Activated naive CD4-positive, alpha-beta T cell treated with anti-CD3 and anti-CD28 coated beads for 36 hours (primary cell): ENCODE data around the gene RANBP3. TPM values are rescaled to one million over a fixed set of nuclear protein-coding genes. Genes with fewer than 3 reads are reported as not detected.
A peak's percentile ranks its signal among the peaks of the same experiment; 100 is the strongest.

Experiments
- CTCF ChIA-PET: fragments of 350-600 bp; sonication (Branson Sonifier 250); formaldehyde crosslinking; loops from one replicate; lab custom pipeline; 2021; ENCODE audit warnings: antibody characterized with exemption; lab: Charles Lee
- DNase-seq: peaks from one replicate; pipeline ENCODE4 v3.0.0-alpha.2; 2020
- H3K27ac Mint-ChIP-seq: one replicate; pipeline ENCODE4 v1.8.0; 2021; ENCODE audit warnings: mild to moderate bottlenecking, mixed read lengths
- H3K27me3 Mint-ChIP-seq: one replicate; pipeline ENCODE4 v1.8.0; 2021; ENCODE audit warnings: low read depth, mixed read lengths
- H3K36me3 Mint-ChIP-seq: one replicate; pipeline ENCODE4 v1.8.0; 2021; ENCODE audit warnings: low read depth, mixed read lengths
- H3K4me1 Mint-ChIP-seq: one replicate; pipeline ENCODE4 v1.8.0; 2021; ENCODE audit warnings: low read depth, mixed read lengths
- H3K4me3 Mint-ChIP-seq: one replicate; pipeline ENCODE4 v1.8.0; 2021; ENCODE audit warnings: mild to moderate bottlenecking, moderate library complexity, mixed read lengths
- H3K9me3 Mint-ChIP-seq: one replicate; pipeline ENCODE4 v1.8.0; 2021; ENCODE audit warnings: mixed read lengths
- intact Hi-C: fragments of 100-400 bp; cut with micrococcal nuclease; formaldehyde crosslinking; loops from one replicate; pipeline ENCODE4 v1.15.1; 2023
- total RNA-seq, 2 experiments: library from RNA; stranded (reverse); gene quantifications; one replicate each; pipeline ENCODE4 v1.2.3, GENCODE V29; 2021

Gene RANBP3
- total RNA-seq, 2 experiments from 2014 or later: 77.9 to 80.5 TPM

DNA sequence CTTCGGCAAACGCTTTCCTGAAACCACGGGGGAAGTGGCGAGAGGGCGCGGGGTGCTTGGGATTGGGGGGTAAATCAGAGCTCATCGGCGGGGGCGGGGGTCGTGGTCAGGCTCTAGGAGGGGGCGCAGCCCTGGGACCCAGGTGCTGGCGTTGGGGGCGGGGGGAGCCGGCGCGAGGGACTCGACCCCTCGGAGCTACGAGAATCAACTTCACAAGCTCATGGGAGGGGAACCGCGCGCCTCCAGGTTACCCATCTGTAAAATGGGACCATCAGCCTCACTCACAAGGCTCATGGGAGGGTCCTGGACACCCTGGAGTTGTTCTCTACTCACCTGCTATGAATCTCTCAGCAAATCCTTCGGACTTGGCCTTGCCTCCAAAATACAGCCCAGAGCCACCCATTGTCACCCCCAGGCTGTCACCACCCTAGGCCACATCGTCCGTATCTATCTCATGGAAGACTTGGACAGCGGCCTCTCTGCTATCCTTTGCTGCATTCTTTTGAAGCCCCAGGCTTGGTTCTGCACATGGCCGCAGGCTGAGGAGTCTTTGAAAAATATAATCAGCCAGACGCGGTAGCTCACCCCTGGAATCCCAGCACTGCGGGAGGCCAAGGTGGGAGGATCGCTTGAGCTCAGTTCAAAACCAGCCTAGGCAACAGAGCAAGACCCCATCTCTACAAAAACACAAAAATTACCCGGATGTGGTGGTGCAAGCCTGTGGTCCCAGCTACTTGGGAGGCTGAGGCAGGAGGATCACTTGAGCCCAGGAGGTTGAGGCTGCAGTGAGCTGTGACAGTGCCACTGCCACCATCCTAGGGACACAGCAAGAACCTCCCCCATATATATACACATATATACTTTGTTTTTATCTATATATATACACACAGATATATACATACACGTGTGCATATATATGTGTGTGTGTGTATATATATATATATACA lies 939 bp upstream of the RANBP3 start:
- Mint-ChIP-seq H3K4me1 (peaks cover 55% of the 10 kb centered on the region), H3K36me3 (peaks cover 22% of the 10 kb centered on the region), H3K27me3 (no peaks in the 10 kb centered on the region), H3K4me3 (peak overlapping the region; percentile 98), H3K27ac (peak overlapping the region; percentile 89), H3K9me3 (no peaks in the 10 kb centered on the region)
- CTCF ChIA-PET: interaction anchor here (0.6 to 4.5 kb wide), 7 partner anchors 9 to 101 kb away, joined by 3 to 23 read pairs (median 5); partner anchors contain the start of gene NDUFA11
- peak; percentile 27 for DNase-seq
- intact Hi-C loops: loop anchor here (1.0 to 10.0 kb wide), 7 partner anchors 11 to 383 kb away; partner anchors contain the start of genes CLPP, DUS3L, RFX2 and SAFB

GRCh38 chr19:5977222-5977784 lies 637 bp downstream of the RANBP3 start:
- Mint-ChIP-seq H3K27me3 (no peaks in the 10 kb centered on the region), H3K4me3 (peak overlapping the region; percentile 98), H3K27ac (peak overlapping the region; percentile 95), H3K36me3 (peaks cover 25% of the 10 kb centered on the region), H3K4me1 (peaks cover 61% of the 10 kb centered on the region), H3K9me3 (no peaks in the 10 kb centered on the region)
- CTCF ChIA-PET: interaction anchor here (1.1 to 3.4 kb wide), 4 partner anchors 9 to 45 kb away, joined by 3 to 14 read pairs (median 10); no protein-coding TSS in a partner anchor
- intact Hi-C loops: loop anchor here (5.0 to 10.0 kb wide), 3 partner anchors 185 to 385 kb away; partner anchors contain the start of genes CLPP, DUS3L, SAFB and SAFB2
- DNase-seq: no peak

GRCh38 chr19:5976768-5977167 lies 1.2 kb downstream of the RANBP3 start:
- no peaks in the 10 kb centered on the region for H3K9me3 Mint-ChIP-seq
- H3K4me3 Mint-ChIP-seq: peak overlapping the region; percentile 98
- no peaks in the 10 kb centered on the region for H3K27me3 Mint-ChIP-seq
- H3K4me1 Mint-ChIP-seq: peaks cover 63% of the 10 kb centered on the region
- H3K36me3 Mint-ChIP-seq: peaks cover 28% of the 10 kb centered on the region
- no peak for DNase-seq
- H3K27ac Mint-ChIP-seq: peak overlapping the region; percentile 95
- CTCF ChIA-PET: interaction anchor here (1.1 to 3.4 kb wide), 3 partner anchors 9 to 11 kb away, joined by 3 to 12 read pairs (median 7); no protein-coding TSS in a partner anchor
- intact Hi-C loops: loop anchor here (5.0 to 10.0 kb wide), 3 partner anchors 184 to 386 kb away; partner anchors contain the start of genes CLPP, DUS3L, SAFB and SAFB2

GRCh38 chr19:5975388-5975728 lies 2.6 kb downstream of the RANBP3 start:
- Mint-ChIP-seq H3K4me3 (peak overlapping the region; percentile 98), H3K4me1 (peaks cover 73% of the 10 kb centered on the region), H3K27me3 (no peaks in the 10 kb centered on the region), H3K36me3 (peaks cover 28% of the 10 kb centered on the region), H3K27ac (peak overlapping the region; percentile 95), H3K9me3 (no peaks in the 10 kb centered on the region)
- intact Hi-C loops: loop anchor here (1.0 to 10.0 kb wide), 4 partner anchors 25 to 387 kb away; partner anchors contain the start of genes CLPP, DUS3L, SAFB and SAFB2
- CTCF ChIA-PET: interaction anchor here (0.8 to 1.5 kb wide), 6 partner anchors 9 to 171 kb away, joined by 3 to 6 read pairs (median 4); no protein-coding TSS in a partner anchor
- no peak for DNase-seq

- DNase-seq: peak; percentile 90
- H3K4me3 Mint-ChIP-seq: peak overlapping the region; percentile 5
- no peaks in the 10 kb centered on the region for H3K9me3 Mint-ChIP-seq
- CTCF ChIA-PET: interaction anchor here (0.8 to 1.5 kb wide), 6 partner anchors 9 to 171 kb away, joined by 3 to 6 read pairs (median 4); no protein-coding TSS in a partner anchor
- no peaks in the 10 kb centered on the region for H3K27me3 Mint-ChIP-seq
- peaks cover 73% of the 10 kb centered on the region for H3K4me1 Mint-ChIP-seq
- peak overlapping the region; percentile 95 for H3K27ac Mint-ChIP-seq
- intact Hi-C loops: loop anchor here (1.0 to 10.0 kb wide), 4 partner anchors 25 to 387 kb away; partner anchors contain the start of genes CLPP, DUS3L, SAFB and SAFB2
- peaks cover 28% of the 10 kb centered on the region for H3K36me3 Mint-ChIP-seq
These were observed 3.1 kb downstream of the RANBP3 start for GRCh38 chr19:5974721-5975387.

- DNase-seq: no peak
- intact Hi-C loops: loop anchor here (10.0 kb wide), 1 partner anchor 349 kb away; the partner anchor contains the start of genes SAFB and SAFB2
- CTCF ChIA-PET: interaction anchor here (1.3 to 1.5 kb wide), 2 partner anchors 10 to 13 kb away, joined by 4 to 6 read pairs; no protein-coding TSS in a partner anchor
- Mint-ChIP-seq H3K27ac (peak overlapping the region; percentile 95), H3K4me3 (peak overlapping the region; percentile 5), H3K4me1 (peaks cover 73% of the 10 kb centered on the region), H3K9me3 (no peaks in the 10 kb centered on the region), H3K27me3 (no peaks in the 10 kb centered on the region), H3K36me3 (peaks cover 28% of the 10 kb centered on the region)
These were observed 3.9 kb downstream of the RANBP3 start for GRCh38 chr19:5973867-5974635.

DNA sequence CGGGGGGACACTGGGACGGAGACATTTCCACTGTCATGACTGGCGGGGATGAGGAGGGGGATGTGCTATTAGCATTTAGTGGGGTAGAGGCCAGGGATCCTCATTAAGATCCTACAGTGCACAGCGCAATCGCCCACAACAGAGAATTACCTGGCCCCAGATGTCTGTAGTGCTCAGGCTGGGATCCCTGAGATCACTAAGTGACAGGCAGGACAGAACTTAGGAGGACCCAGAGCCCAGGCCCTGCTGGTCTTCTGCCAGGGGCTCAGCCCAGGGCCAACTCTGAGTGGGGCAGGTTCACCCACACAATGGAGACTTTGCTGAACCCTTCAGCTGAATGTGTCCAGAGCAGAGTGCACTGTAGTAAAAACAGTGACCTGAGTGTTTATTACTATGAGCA lies 4.6 kb downstream of the RANBP3 start:
- peak overlapping the region; percentile 53 for H3K27ac Mint-ChIP-seq
- no peaks in the 10 kb centered on the region for H3K9me3 Mint-ChIP-seq
- CTCF ChIA-PET: no interaction called here
- peaks cover 28% of the 10 kb centered on the region for H3K36me3 Mint-ChIP-seq
- DNase-seq: no peak
- intact Hi-C loops: loop anchor here (10.0 kb wide), 1 partner anchor 349 kb away; the partner anchor contains the start of genes SAFB and SAFB2
- no peaks in the 10 kb centered on the region for H3K27me3 Mint-ChIP-seq
- H3K4me3 Mint-ChIP-seq: no peak overlapping the region
- peaks cover 75% of the 10 kb centered on the region for H3K4me1 Mint-ChIP-seq

DNA sequence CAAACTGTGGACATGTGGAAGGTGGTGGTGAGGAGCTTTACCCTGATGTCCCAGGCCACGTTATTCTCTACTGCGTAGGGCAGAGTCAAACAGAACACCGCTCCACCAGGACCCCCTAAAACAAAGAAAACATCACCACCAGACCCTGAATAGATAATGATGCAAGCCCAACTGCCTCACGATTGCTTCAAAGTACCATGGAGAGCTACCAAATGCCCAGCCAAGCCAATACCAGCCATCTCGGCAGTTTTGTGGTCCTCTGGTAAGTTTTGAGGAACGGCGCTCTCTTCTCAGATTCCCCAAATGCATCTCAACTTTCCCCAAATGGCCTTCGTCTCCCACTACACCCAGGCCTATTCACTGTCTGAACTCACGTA lies 5.6 kb downstream of the RANBP3 start:
- no peak for DNase-seq
- H3K36me3 Mint-ChIP-seq: peaks cover 28% of the 10 kb centered on the region
- intact Hi-C loops: loop anchor here (10.0 kb wide), 1 partner anchor 348 kb away; the partner anchor contains the start of genes SAFB and SAFB2
- H3K27ac Mint-ChIP-seq: peak overlapping the region; percentile 12
- no peaks in the 10 kb centered on the region for H3K27me3 Mint-ChIP-seq
- H3K9me3 Mint-ChIP-seq: no peaks in the 10 kb centered on the region
- H3K4me3 Mint-ChIP-seq: no peak overlapping the region
- peaks cover 84% of the 10 kb centered on the region for H3K4me1 Mint-ChIP-seq
- CTCF ChIA-PET: interaction anchor here (0.7 to 1.9 kb wide), 4 partner anchors 10 to 70 kb away, joined by 3 to 5 read pairs (median 4); no protein-coding TSS in a partner anchor

- H3K36me3 Mint-ChIP-seq: peaks cover 23% of the 10 kb centered on the region
- CTCF ChIA-PET: interaction anchor here (0.7 to 1.9 kb wide), 6 partner anchors 10 to 69 kb away, joined by 3 to 5 read pairs (median 4); no protein-coding TSS in a partner anchor
- intact Hi-C loops: loop anchor here (10.0 kb wide), 1 partner anchor 347 kb away; the partner anchor contains the start of genes SAFB and SAFB2
These were observed 6.1 kb downstream of the RANBP3 start for GRCh38 chr19:5971714-5972354.

GRCh38 chr19:5969476-5969875 lies 8.5 kb downstream of the RANBP3 start:
- Mint-ChIP-seq H3K27me3 (no peaks in the 10 kb centered on the region), H3K4me3 (no peak overlapping the region), H3K36me3 (peaks cover 13% of the 10 kb centered on the region), H3K9me3 (no peaks in the 10 kb centered on the region), H3K4me1 (peaks cover 85% of the 10 kb centered on the region), H3K27ac (peak overlapping the region; percentile 67)
- no peak for DNase-seq
- intact Hi-C loops: no loop called here
- CTCF ChIA-PET: interaction anchor here (1.7 to 3.9 kb wide), 3 partner anchors 15 to 53 kb away, joined by 5 to 48 read pairs (median 16); no protein-coding TSS in a partner anchor

More at GRCh38 chr19:5971714-5972354, 6.1 kb downstream of the RANBP3 start:
- Mint-ChIP-seq H3K27me3 (no peaks in the 10 kb centered on the region), H3K4me1 (peaks cover 87% of the 10 kb centered on the region), H3K4me3 (no peak overlapping the region), H3K27ac (peak overlapping the region; percentile 19), H3K9me3 (no peaks in the 10 kb centered on the region)
- no peak for DNase-seq
